ENCODE measurements around the gene KMT2D.
"Not testable (repeated sequence)": the region's sequence is repeated elsewhere in the genome, so short reads cannot be mapped to it uniquely, and the experiment has no call there.

Gene KMT2D

DNA sequence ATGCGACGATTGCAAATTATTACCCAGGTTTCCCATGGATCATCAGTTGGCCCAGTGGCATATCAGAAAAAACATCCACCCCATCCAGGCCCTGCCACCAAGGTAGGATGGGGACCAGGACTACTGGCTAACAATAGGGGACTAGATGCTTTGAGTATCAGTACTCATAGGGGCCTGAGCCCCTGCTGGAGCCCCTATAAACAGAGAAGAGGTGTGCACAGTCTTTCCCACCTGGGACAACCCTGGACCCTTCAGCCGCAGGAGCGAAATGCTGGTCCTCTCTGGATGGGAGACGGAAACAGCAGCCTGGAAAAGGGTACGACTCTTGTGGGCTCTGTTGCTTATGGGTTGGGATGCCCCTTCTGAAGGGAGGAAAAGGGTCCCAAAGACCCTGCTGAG is 28.3 kb upstream of the KMT2D start:
- no peak for DNase-seq

DNA sequence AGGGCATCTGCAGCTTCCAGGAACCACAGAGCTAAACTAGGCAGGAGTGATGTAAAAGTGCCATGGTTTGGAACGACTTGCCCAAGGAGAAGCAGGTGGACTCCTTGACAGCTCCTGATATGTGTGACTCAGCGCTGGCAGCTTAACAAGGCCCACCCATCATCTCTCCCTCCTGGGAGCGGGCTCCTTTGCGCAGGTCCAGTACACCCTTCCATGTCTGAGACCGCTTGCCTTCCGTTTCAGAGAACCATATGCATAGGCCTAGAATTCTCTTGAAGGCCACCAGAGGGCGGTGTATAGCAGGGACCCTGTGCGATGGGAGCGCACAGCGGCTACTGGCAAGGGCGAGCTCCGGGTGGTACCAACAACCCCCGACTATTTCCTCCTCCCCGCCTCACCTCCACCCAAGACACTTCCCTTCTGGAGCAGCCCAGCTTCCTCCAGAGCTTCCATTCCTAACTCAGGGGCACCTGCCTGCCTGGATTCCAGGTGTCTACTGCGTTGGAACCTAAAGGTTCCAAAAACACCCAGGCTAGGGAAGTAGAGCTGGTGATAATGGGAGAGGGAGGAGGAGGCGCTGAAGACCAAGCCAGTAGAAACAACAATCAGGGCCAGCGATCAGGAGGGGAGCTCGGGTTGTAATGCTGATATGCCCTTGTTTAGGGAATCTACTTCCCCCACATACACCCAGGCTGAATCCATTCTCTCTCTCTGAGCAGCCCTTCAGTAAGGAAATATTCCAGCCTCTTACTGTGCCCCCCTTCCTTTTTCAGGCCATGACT is 27.7 kb upstream of the KMT2D start:
- DNase-seq: peak; percentile 80

DNA sequence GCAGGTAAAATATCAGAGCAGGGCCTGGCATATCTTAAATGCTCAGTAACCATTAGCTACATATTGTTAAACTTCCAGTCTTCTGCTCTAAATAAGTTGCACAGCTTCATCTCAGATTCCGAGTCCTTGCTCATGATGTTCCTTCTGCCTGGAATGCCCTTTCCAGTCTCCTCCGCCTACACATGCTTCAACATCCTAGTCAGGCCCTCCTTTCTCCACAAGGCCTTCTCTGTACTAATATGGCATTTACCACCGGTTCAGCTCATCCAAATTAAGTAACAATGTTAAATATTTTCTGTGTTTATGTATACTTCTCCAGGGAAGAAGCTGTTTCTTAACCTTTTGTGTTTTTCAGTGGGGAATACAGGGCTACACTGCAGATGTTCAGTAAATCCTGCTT is 25.5 kb upstream of the KMT2D start:
- no peak for DNase-seq

DNA sequence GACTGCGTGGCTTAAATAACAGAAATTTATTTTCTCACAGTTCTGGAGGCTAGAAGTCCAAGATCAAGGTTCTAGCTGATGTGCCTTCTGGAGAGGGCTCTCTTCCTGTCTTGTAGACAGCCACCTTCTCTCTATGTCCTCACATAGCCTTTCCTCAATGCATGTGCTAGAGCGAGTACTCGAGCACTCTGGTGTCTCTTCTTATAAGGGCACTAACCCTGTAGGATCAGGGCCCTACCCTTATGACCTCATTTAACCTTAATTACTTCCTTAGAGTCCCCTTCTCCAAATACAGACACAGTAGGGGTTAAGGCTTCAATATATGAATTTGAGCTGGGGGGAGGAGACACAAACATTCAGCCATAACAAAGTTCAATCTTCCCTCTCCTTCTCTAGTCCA is 23.8 kb upstream of the KMT2D start:
- DNase-seq: no peak

DNA sequence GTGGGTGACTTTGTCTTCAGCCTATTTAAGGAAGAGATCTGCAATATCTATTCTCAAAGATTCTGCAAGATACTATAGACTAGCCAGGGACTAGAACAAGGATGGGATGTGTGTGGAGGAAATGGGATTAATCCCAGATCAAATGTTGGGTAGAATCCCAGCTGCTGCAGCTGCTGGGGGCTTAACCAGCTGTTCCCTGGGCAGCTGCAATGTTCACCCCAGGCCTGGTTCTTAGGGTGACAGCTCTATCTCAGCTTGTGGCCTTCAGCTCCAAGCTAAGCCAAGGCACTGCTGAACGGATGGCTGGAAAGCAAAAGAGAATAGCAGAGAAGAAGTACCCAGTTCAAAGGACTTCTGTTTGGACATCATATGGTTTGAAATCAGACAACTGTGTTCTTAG is 19.2 kb upstream of the KMT2D start:
- peak; percentile 66 for DNase-seq

DNA sequence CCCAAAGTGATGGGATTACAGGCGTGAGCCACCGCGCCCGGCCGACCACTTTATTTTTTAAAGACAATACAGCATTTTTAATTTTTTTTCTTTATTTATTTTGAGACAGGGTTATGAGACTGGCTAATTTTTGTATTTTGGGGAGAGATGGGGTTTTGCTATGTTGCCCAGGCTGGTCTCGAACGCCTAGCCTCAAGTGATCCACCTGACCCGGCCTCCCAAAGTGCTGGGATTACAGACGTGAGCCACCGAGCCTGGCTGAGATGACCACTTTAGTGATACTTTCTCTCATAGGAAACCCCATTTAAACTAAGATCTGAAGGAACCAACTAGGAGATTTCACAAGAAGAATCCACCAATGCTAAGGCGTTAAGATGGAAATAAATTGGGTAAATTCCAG is 10.4 kb upstream of the KMT2D start:
- DNase-seq: no peak

DNA sequence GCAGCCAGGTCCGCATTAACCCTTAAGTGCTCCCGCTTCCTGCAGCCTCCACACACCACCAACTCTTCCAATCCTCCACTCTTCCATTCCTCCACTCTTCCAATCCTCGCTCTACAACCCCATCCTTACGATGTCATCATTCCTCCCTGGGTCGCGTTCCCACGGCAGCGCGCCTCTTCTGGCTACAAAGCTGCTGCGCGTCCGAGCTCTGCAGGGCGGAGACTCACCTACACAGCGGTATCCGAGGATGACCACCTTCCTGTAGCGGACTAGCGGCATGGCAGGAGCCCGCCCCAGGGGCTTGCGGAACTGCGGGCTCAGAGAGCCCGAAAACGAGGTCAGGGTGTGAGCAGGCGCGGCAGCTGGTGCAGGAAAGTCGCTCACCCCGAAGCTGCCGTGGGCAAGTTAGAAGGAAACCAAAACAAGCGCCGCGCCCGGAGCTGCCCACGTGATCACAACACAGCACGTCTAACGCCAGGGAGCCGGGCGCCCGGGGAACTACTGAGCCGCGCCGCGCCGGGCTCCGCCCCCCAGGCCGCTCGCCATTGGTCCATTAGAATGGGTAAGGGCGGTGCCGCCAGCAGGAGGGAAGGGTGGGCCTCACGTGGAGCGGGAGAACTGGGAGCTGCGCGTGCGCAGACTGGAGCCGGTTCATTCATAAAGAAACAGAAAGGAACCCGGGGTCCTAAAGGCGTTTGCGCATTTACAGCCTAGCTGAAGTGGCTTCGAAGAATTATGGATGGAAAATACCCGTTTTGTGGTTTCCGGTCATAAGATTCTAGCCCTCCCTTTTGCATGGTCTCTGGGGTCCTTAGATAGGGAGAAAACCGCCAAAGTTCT is 9.1 kb upstream of the KMT2D start, which contains the start of gene RHEBL1:
TSS of gene RHEBL1 (minus strand) at position 473 of the 840 bp plus-strand sequence. CDS start at position 279, 194 bp downstream.
- DNase-seq: peak; percentile 97

DNA sequence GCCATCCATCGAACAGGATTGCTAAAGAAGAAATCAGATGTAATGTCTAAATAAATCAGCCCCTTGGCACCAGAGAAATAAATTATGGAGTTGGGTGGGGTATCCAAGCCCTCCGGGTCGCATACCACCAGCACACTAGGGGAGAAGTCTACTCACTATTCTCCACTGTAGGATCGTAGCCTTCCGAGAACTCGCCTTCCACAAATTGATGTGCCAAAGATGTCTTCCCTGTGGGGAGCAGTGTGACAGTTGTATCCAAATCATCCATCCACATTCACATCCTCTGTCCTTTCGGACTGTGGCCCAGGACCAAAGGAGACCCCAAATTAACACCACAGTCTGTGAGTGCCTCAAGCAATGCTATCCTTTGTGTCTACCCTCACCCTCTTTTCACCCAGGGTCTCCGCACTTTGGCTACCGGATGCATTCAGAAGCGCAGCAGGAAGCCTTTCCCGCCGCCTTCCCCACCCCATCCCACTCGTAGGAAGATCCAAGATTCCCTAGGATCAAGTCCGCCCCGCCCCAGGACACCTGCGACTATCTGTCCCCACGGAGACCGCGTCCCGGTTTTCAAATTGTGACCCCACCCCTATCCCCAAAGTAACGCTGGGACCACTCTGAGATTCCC is 8.4 kb upstream of the KMT2D start:
- no peak for DNase-seq

DNA sequence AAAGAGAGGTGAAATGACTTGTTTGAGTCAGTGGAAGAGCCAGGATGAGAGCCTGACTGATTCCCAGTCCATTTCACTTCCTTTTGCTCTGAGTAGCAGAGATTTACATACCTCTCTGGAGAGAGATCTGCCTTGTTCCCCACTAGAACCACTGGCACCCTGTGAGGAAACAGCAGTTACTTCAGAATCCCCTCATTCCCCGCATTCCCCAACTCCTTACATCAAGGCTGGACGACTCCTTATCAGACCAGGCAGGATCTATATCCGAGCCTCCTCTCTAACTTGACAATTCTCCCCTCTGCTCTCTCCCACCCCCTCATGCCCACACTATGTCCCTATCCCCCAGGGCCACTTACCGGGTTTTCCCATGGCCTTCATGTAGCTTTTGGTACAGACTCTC is 5.5 kb upstream of the KMT2D start:
- no peak for DNase-seq

DNA sequence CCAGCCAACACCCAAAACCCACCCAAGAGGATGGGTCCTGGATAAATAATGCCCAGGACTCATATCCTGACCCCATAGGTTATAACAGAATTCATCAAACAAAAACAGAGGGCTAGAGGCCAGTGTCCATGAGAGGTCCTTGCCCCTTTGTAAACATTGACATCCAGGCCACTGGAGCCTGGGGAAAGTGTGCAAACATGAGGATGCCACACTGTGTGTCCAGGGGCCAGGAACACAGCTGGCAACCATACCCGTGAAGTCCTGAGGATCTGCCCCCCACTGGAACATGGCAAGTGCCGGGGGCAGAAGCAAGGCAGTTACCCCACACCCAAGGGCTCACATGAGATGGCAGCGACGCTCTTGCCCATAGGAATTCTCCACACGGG is 4.2 kb upstream of the KMT2D start:
- no peak for DNase-seq

DNA sequence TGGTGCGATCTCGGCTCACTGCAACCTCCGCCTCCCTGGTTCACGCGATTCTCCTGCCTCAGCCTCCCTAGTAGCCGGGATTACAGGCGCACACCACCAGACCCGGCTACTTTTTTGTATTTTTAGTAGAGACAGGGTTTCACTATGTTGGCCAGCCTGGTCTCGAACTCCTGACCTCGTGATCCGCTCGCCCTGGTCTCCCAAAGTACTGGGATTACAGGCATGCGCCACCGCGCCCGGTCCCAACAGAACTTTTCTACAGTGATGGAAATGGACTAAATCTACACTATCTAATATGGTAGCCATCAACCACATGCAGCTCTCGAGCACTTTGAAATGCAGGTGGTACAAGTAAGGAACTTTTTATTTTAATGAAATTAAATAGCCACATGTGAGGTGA is 1.3 kb upstream of the KMT2D start:
- not testable (repeated sequence) for DNase-seq

DNA sequence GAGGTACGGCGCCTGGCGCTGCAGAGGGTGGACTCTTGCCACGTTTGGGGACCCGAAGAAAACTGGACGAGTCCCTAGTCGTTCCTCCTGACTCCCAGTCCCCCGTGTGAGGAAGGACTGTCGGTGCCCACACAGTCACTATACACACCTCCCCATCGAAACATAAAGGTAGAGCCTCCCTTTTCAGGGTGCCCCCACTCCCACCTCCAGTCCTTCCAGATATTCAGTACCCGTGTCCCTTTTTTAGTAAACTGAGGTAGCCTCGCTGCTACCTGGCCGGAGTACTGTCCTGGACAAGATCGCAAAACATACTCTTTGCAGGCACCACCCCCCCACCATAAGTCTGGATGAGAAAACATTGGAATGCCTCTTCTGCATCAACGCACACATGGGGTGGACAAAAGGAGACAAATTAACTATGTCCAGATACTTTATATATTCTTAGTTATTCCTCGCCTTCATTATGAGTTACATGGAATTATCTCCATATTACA is 610 bp upstream of the KMT2D start:
- no peak for DNase-seq

DNA sequence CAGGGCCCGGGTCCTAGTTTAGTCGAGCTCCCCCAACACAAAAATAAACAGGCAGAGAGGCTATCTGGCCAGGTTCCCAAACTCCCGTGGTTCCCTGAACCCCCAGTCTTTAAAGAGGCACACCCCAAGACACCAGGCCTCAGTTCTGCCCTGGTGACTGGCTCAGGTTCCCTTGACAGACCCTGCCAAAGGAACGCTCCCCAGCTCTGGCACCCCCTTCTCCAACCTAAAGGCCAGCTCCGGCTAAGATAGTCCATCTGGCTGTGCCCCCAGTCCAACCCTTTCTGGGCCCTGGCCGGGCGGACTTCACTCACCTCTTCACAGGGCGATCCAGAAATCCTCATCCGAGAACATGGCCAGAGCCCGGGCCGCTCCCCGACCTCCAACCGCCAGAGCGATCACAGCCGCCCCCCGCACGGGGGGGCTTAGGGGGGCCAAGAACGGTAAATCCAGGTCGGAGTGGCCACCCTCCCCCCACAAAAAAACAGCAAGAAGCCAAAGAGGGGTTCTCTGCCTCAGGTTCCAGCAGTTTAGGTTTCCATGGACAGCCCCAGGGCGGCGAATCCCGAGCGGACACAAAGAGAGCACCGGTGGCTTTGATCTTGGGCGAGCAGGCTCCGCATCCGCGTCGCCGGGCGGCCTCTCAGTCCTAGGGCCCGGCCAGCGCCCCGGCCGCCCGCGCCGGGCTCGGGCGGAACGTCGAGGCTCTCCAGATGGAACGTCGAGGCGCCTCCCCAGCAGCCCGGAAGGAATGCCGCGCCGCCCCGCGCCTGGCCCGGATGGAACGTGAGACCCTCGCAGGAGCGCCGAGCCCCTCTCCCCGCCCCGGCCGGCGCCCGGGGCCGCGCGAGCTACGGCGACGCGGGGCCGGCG is 1.1 kb downstream of the KMT2D start:
- peak; percentile 58 for DNase-seq

DNA sequence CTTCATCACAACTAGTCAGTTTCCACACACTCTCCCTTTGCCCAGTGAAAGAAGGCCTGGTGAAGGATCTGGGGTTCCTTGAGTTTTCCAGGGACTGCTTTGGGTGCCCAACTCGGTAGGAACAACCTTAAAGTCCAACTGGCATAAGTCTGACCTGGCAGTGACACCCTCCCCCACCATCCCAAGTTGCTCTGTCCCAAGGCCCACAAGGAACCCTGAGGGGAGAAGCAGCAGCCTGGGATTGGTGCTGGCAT is 1.6 kb downstream of the KMT2D start:
- DNase-seq: no peak

DNA sequence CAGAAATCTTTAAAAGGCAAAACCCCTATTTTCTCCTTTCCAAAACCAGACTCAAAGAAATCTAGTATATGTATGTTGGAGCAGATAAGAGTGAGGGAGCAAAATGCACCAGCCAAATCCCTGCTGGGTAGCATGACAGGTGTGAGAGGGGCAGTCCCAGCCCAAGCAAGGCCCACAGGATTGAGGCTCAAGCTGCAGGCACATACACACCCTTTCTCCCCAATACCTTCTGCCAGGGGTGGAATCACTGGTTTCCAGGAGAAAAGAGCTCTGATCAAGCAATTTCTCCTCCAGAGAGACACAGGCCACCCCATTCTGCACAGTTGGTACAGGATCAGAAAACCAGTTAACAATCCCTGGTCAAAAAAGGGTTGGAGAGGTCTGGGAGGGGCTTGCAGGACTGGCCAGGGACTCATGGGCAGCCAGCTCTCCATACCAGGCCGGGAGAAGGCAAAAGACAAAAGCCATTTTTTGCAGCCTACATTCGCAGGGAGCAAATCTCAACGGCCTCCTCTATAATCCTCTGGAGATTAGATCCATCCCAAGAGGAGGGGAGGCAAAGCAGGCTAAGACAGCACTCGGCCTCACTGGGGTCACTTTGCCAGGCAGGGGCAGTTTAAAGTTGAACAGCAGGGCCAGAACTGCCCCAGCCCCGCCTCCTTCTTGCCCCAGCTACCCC is 2.1 kb downstream of the KMT2D start:
- DNase-seq: no peak

DNA sequence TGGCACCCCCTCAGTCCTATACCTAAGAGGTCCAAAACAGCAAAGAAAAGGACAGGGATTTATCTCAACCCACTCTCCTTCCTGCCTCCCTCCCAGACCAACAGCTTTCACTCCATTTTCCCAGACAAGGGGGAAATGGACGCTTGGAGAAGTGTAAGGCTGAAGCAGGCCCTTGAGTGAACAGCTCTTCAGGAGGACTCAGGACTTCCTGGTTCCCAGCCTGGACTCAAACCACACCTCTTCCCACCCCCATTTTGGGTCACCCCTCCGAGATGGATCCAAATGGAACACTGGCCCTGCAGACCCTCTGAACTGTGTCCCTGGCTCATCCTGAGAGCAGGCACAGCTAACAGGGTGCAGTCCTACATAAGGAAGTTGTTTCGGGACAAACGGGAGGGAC is 2.7 kb downstream of the KMT2D start:
- DNase-seq: no peak

DNA sequence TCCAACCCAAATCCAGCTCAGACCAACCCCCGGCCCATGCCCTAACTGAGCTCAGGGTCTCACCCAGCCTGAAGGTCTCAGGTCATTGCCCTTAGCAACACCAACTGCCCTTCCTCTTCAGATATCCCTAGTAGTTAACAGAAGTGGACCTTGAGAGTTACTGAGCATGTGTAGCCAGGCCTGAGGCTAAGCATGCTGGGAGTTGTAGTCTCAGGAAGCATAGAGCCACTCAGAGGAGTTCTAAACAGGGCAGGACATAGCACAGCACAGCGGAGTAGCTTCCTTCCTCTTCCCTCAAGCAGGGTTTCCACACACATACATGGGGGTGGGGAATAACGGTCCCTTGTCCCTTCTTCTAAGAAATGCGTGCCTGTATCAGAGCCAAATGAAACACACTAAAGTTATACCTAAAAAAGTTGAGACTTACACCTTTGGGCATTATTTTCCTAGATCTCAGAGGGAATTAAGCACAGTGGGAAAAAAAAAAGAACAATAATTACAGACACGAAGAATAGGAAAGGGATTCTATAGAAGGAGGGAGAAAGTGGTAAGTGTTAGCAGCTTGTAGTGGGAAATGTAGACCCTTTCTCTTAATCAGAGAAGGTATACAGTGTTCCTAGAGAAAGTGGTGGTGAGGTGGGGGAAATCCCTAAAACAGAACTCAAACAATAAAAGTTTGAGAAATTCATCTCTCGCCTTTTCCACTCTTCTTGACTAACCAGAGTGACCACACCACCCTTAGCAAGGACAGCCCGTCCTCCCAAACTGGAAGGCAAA is 4.4 kb downstream of the KMT2D start:
- no peak for DNase-seq

DNA sequence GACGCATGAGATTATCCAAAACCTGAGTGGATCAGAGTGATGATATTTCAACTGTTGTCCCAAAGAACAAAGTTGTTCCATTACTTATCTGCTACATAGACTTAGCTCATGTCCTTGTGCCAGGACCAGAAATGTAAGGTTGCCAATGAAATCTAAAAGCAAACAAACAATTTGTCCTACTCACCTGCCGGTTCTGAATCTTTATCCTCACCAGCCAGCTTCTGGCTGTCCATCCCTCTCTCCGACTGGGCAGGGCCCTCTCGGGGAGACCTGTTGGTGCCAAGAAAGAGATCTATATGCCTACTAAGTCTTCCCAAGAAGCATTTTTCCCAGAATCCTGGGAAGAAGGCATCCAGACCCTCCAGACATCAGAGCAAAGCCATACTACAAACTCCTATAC is 5.5 kb downstream of the KMT2D start:
- DNase-seq: no peak

DNA sequence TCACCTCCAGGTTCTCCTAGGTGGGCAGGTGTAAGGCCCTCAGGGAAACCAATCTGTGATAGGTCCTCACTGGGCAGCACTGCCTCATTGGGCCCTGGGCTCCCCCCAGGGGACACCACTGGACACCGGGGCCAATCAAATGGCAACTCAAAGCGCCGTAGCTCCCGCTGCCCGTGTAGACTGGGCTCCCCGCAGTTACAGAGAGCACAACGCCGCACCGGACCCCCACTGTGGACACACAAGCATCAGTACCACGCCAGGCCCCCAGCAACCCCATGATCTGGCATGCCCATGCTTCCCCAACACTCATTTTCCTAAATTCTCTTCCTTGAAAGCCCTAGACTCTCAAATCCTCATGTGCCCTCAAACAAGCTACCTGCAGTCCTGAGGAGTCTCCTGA is 6.1 kb downstream of the KMT2D start:
- DNase-seq: no peak

DNA sequence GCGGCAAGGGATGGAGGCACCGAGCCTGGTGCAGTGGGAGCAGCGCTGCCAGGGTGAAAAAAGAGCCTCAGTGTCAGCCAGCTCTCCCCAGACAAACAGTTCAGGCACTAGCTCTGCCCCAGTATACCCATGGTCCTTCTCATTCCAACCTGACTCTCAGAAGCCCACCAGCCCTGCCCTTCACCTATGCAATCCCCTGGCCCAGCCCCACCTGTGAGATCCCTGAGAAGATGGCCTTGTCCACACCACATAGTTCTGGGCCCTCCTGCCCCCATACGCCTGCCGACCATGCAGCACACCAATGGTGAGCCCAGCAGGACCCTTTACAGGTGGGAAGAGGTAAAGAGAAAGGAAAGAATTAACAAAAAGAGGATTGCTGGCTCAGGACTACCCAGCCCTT is 6.5 kb downstream of the KMT2D start:
- DNase-seq: no peak

DNA sequence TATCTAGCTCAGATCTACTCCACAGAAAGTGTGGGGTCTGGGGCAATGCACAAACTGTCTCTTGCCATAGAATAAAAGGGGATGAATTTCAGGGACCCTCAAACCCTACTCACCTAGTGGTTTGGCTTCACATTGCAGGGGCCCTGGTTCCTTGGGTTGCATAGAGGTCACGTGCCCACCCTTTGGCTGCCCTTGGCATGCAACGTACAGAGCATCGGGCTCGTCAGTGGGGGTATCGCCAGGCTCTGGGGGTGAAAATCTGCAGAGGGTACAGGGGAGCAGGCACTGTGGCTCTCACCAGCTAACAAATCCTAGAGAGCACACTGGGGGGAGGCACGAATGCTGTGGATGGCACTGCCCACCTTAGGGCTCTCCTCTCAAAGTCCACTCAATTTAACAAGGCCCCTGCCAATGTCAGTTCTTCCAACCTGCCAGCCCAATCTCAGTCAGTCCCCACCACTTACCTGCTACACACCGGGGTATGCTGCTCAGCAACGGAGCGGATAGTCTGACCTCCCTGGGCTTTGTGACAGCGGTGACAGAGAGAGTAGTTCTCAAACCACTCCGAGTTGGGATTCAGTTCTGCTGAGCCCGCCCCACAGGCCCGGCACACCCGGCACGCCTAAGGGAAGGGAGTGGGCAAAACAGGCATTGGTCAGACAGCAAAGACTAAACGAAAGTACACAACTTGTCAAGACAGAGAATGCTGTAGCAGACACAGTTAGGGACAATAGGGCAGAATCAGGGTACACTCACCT is 8.0 kb downstream of the KMT2D start:
- DNase-seq: no peak
